ENCODE results near the gene MLPH.

DNA sequence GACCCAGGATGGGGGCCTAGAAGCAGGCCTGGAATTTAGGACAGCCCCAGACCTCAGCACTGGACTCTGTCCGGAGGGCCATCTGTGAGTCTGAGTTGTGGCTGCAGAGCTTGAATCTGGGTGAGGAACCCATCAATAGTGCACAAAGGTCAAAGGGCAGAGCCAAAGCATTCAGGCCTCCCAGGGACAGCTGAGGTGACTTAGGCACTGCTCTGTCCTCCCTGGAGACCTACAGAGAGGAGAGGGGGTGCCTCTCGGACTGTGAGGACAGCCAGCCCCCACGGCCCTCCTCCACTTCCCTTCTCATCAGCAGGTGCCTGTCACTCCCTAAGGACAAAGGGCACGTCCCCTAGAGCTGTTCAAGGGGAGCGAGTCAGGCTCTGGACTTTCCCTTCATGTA, 54.2 kb downstream of the MLPH start:
- TF ChIP-seq, protein P1, sequence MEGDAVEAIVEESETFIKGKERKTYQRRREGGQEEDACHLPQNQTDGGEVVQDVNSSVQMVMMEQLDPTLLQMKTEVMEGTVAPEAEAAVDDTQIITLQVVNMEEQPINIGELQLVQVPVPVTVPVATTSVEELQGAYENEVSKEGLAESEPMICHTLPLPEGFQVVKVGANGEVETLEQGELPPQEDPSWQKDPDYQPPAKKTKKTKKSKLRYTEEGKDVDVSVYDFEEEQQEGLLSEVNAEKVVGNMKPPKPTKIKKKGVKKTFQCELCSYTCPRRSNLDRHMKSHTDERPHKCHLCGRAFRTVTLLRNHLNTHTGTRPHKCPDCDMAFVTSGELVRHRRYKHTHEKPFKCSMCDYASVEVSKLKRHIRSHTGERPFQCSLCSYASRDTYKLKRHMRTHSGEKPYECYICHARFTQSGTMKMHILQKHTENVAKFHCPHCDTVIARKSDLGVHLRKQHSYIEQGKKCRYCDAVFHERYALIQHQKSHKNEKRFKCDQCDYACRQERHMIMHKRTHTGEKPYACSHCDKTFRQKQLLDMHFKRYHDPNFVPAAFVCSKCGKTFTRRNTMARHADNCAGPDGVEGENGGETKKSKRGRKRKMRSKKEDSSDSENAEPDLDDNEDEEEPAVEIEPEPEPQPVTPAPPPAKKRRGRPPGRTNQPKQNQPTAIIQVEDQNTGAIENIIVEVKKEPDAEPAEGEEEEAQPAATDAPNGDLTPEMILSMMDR (IDR thresholded peaks at IDR 0.05), result no peak
- TF ChIP-seq EP300 (IDR thresholded peaks at IDR 0.05; ENCODE audit: borderline replicate concordance in 1 of 2, low read depth in 1 of 2, low read length in 1 of 2), result no peak
- TF ChIP-seq REST (IDR thresholded peaks at IDR 0.05; ENCODE audit: low read depth, low read length), result no peak
- no peak for TF ChIP-seq MXI1 (IDR thresholded peaks at IDR 0.05; ENCODE audit: low read depth, low read length)
